Subcutaneous adipose tissue (tissue), 4 donors: ENCODE results near the gene OR8D2. TPM values are rescaled to one million over a fixed set of nuclear protein-coding genes. Genes with fewer than 3 reads are reported as not detected.

Experiments
- total RNA-seq, 4 donors: library from RNA; depleted of rRNA; stranded (reverse); fragments of >200 nt; gene quantifications; one replicate each; pipeline ENCODE4 v1.1.0, GENCODE V29; 2016
- TF ChIP-seq, protein P1 (sequence below): fragments of 450-650 bp; IDR thresholded peaks from one replicate; pipeline ENCODE4 v1.5.1; 2016; ENCODE audit warnings: low read depth, mild to moderate bottlenecking, control low read depth, antibody characterized with exemption, moderate library complexity

OR8D2 gene
- total RNA-seq, 4 donors from 2014 or later = not detected

DNA sequence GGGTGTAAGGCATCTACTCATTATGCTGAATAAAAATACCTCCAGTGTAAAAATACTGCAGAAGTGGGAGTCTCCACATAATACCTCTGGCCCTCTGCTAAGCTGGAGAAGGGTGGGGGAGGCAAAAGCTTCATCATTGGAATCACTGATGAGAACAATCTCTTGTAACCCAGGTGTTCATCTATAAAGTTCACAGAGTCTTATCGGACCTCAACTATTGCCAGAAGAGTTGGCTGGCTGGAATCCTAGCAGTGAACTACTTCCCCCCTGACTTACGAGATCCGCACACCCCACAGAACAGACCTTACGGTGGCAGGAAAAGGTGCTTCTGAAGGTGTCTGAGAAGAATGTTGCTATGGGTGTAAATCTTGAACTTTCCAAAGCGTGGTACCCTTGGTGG lies 8.7 kb downstream of the OR8D2 start:
- TF ChIP-seq, protein P1, sequence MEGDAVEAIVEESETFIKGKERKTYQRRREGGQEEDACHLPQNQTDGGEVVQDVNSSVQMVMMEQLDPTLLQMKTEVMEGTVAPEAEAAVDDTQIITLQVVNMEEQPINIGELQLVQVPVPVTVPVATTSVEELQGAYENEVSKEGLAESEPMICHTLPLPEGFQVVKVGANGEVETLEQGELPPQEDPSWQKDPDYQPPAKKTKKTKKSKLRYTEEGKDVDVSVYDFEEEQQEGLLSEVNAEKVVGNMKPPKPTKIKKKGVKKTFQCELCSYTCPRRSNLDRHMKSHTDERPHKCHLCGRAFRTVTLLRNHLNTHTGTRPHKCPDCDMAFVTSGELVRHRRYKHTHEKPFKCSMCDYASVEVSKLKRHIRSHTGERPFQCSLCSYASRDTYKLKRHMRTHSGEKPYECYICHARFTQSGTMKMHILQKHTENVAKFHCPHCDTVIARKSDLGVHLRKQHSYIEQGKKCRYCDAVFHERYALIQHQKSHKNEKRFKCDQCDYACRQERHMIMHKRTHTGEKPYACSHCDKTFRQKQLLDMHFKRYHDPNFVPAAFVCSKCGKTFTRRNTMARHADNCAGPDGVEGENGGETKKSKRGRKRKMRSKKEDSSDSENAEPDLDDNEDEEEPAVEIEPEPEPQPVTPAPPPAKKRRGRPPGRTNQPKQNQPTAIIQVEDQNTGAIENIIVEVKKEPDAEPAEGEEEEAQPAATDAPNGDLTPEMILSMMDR = no peak

GRCh38 chr11:124310721-124311120 lies 9.3 kb downstream of the OR8D2 start:
- TF ChIP-seq, protein P1 = no peak

DNA sequence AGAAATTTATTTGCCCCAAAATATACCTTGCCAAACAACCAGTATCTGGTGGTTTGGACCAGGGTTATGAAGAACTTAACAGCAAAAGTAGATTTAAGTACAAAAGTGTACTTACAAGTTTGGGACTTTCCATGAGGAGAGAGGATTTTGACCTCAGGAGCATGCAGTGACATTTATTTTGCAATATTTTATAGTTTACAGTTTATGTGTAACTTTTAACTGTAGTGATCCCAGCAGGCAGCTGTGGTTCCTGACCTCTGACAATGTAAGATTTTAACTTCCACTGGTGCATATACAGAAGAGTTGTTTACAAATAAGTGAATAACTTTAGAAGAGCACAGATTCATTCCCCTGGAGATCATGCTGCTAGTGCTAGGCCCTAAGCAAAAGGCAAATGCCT lies 12.9 kb downstream of the OR8D2 start:
- TF ChIP-seq, protein P1 = no peak

DNA sequence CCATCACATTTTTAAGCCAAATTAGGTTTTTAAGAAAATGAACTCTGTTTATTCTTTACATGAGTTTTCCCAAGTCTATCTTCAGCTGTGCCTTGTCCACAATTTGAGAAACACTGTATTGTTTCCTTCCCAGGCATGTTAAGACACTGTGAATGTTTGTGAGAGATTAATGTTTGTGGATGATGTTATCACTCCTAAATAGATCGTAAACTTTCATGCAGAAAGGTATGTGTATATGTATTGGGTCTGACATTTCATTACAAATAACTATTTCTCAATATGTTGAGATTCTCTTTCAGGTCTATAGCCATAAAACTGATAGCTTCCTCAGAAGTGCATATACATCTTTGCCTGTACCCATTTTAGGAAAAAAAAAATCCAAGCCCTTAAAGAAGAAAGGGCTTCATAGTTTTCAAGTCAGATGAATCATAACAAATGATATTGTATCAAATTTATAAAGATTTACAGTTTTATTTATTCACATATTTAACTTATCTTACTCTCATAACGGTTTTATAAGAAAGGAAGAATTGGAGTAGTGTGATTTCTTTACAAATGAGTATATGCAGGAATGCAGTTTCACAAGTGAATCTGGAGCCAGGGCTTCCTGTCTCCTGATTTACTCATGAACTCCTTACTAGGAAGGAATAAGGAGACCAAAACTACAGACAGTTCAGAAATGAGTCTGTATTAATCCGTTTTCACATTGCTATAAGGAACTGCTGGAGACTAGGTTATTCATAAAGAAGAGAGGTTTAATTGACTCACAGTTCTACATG lies 17.5 kb downstream of the OR8D2 start:
- TF ChIP-seq, protein P1 = no peak

DNA sequence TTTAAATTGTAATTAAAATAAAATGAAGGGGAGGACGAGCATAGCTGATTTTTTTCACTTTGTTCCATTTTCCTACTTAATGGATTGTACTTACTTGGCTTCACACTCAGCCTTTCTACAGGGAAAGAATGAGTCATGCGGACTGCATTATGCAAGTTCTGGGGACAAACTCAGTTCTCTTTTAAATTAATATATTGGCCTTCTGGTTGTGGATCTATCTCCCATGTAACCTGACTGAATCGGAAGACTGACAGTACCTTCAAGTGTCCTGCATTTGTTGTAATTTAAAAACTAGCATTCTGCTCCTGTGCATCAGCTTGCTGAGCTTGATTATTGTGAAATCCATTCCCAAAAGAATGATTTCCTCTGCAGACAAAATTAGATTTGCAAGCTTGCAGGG lies 18.4 kb downstream of the OR8D2 start:
- TF ChIP-seq, protein P1 = no peak

- TF ChIP-seq, protein P1 = no peak
These were observed 22.1 kb downstream of the OR8D2 start for GRCh38 chr11:124297921-124298320.

- TF ChIP-seq, protein P1 = no peak
These were observed 24.0 kb downstream of the OR8D2 start for GRCh38 chr11:124296016-124296415.
